Stimulated activated CD4-positive, alpha-beta T cell treated with anti-CD3 and anti-CD28 coated beads, Interleukin-12 subunit alpha, Interleukin-12 subunit beta, amount 100 ng/mL, for 4 hours (primary cell): ENCODE measurements around the gene MYO1D.
A peak's percentile ranks its signal among the peaks of the same experiment; 100 is the strongest.
"Not testable (repeated sequence)": the region's sequence is repeated elsewhere in the genome, so short reads cannot be mapped to it uniquely, and the experiment has no call there.

Experiments
- DNase-seq: peaks from one replicate; pipeline ENCODE4 v3.0.0-alpha.2; 2020

The MYO1D gene

GRCh38 chr17:32482568-32483320 lies 394.2 kb downstream of the MYO1D start:
- no peak for DNase-seq

- no peak for DNase-seq
Observed at GRCh38 chr17:32481193-32481592, 395.7 kb downstream of the MYO1D start.

DNA sequence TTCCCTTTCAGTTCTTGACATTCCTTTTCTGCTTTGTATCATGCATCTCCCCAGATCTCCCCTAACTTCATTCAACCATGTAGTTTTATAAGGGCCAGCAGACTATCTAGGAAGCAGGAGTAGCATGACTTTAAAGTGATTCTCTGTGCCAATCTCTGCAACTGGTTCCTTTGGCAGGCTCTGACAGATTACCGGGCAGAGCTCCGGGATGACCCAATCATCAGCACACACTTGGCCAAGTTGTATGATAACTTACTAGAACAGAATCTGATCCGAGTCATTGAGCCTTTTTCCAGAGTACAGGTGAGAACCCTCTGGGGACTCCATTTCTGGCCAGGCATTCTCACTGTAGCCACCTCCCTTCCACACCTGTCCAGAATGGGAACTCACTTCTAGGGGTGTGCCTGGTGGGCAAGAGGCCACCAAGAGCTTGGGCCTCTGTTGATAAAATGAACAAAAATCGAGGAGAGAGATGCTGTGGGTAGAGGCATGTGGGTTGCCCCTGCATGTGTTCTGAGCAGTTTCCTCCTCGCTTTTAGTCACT lies 397.8 kb downstream of the MYO1D start:
- no peak for DNase-seq

- no peak for DNase-seq
Observed at GRCh38 chr17:32477220-32477619, 399.7 kb downstream of the MYO1D start.

DNA sequence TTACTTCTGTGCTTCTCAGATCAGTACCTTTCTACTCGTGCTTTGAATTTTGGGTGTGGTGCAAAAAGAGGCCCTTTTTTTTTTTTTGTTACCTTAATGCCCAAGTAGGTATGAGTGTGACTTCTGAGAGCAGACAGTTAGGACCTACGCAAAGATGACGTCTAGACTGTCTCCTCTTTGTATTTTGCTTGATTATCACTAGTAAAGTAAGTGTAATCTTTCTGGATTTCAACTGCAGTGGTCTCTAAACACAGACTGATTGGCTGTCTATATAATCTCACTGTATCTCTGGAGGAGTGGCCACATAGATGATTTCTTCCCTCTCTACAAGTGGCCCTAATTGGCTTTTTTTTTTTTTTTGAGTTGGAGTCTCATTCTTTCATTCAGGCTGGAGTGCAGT lies 401.7 kb downstream of the MYO1D start:
- no peak for DNase-seq

GRCh38 chr17:32471652-32472051 lies 405.3 kb downstream of the MYO1D start:
- no peak for DNase-seq

DNA sequence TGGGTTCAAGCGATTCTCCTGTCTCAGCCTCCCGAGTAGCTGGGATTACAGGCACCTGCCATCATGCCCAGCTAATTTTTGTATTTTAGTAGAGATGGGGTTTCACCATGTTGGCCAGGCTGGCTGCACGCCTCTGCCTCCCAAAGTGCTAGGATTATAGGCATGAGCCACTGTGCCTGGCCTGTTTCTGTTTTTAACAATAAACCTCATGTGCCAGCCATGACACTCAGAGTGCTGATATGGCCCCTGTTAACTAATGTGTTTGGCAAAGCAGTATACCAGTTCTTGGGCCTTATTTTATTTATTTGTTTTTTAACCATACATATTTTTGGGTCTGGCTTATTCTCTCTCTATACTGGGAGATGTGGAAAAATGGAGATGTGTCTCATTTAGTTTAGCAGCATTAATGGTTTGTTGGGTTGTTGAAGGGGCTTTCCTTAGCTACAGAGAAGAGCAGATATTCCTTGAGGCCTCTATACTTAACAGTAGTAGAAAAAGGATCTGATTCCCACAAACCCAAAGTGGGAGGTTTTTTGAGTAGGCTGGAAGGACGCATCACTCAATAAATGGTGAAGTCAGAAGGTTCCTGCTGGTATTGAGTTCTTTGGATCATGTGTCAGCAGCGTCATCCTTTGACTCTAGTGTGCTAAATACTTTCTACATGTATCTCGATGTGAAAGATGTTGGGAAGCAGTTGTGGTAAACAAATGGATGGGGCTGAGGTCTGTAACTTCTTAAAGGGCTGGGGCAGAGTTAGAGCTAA lies 406.3 kb downstream of the MYO1D start:
- DNase-seq, result no peak

- DNase-seq, result no peak
Observed at GRCh38 chr17:32467949-32468348, 409.0 kb downstream of the MYO1D start.

- DNase-seq, result no peak
Observed at GRCh38 chr17:32464374-32464773, 412.6 kb downstream of the MYO1D start.

- DNase-seq, result no peak
Observed at GRCh38 chr17:32463304-32463703, 413.6 kb downstream of the MYO1D start.

GRCh38 chr17:32461853-32462617 lies 414.9 kb downstream of the MYO1D start:
- peak; percentile 59 for DNase-seq

DNA sequence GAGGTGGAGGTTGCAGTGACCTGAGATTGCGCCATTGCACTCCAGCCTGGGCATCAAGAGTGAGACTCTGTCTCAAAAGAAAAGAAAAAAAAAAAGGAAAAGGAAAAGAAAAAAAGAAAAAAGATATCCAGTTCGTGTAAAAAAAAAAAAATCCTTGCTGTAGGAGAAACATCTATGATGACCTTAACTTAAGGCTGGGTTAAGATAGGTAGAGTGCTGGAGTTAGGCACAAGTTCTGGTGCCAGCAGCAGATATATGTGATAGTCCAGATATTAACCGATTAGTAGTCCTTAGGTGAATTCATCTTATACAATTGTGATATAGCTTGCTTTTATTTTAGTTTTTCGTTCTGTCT lies 415.4 kb downstream of the MYO1D start:
- DNase-seq, result no peak

- DNase-seq, result no peak
Observed at GRCh38 chr17:32460054-32460453, 416.9 kb downstream of the MYO1D start.

DNA sequence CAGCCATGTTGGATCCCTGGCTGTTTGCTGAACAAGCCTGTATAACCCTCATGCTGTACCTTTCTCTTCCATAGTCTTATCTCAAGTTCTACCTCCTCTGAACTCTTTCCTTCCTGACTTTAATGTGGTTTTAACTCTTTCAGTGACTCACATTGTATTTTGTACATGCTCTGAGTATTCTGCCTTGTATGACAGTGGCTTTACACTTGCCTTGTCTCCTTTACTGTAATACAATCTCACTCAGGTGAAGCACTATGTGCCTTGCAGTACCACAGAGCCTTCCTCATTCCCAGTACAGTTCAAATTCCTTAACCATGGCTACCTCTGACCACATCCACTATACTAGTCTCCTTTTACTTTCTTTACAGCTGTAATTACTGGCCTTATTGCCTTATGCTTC lies 418.6 kb downstream of the MYO1D start:
- no peak for DNase-seq

GRCh38 chr17:32453370-32453769 lies 423.6 kb downstream of the MYO1D start:
- DNase-seq, result no peak

- no peak for DNase-seq
Observed at GRCh38 chr17:32452281-32452680, 424.6 kb downstream of the MYO1D start.

- no peak for DNase-seq
Observed at GRCh38 chr17:32451879-32452278, 425.0 kb downstream of the MYO1D start.

- not testable (repeated sequence) for DNase-seq
Observed at GRCh38 chr17:32450379-32450778, 426.5 kb downstream of the MYO1D start.

DNA sequence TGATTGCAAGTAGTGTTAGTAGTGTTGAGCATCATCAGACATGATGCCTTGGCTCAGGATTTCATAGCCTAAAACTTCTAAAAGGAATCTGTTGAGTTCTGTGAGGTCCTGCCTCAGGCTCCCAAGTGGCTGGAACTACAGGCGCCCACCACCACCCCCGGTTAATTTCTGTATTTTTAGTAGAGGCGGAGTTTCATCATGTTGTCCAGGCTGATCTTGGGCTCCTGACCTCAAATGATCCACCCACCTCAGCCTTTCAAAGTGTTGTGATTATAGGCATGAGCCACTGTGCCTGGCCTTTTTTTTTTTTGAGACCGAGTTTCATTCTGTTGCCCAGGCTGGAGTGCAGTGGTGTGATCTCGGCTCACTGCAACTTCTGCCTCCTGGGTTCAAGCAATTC lies 427.0 kb downstream of the MYO1D start:
- DNase-seq, result no peak

- DNase-seq, result no peak
Observed at GRCh38 chr17:32446949-32447348, 430.0 kb downstream of the MYO1D start.

GRCh38 chr17:32445971-32446370 lies 431.0 kb downstream of the MYO1D start:
- DNase-seq, result no peak

GRCh38 chr17:32445497-32445896 lies 431.4 kb downstream of the MYO1D start:
- no peak for DNase-seq

DNA sequence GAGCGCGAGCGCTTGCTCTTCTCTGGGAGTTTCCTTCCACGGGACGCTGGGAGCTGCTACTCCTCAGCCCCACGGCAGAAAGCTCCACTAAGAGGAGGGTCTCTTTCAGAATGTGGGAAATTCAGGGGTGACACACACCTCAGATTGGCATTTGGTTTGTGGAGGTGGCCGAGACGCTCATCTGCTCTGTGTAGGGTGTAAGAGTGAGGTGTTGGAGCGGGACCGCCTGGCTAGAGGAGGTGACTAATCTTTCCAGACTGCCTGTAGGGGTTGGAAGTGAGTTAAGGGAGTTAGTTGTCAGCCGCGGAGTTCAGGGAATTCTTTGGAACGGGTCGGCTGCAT lies 431.9 kb downstream of the MYO1D start:
- DNase-seq, result peak; percentile 28
